ENCODE data around the gene RARRES2. TPM values are rescaled to one million over a fixed set of nuclear protein-coding genes. Genes with fewer than 3 reads are reported as not detected.

The RARRES2 gene
- total RNA-seq, 1 experiment from 2014 or later: 60.9 TPM

DNA sequence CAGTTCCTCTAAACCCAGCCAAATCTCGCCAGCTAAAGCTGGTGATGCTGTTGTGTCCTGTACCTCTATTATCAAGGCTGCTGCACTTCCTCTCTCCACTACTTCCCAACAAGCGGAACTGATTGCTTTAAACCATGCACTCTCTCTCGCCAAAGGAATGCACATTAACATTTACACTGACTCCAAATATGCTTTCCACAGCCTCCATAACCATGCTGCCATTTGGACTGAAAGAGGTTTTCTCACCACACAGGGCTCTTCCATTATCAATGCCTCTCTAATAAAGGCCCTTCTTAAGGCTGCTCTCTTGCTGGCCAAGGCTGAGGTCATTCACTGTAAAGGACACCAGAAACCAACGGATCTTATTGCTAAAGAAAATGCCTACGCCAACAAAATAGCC is 29.7 kb downstream of the RARRES2 start:
- Histone ChIP-seq H3K4ac (ENCODE audit: low read depth, low read length) (no peak overlapping the region), H4K8ac (replicated peaks; ENCODE audit: insufficient read length, low read depth, low read length) (no peak overlapping the region), H2BK20ac (ENCODE audit: low read depth, low read length, poor library complexity, severe bottlenecking) (no peak overlapping the region), H3K27me3 (ENCODE audit: insufficient read depth, low read length) (peaks cover 12% of the 10 kb centered on the region; the same call in 1 of the 2 replicates), H2BK12ac (ENCODE audit: insufficient read length, low read depth, low read length) (no peak overlapping the region), H2AK5ac (ENCODE audit: insufficient read length, low read length) (no peak overlapping the region), H2BK120ac (ENCODE audit: low read depth, low read length, poor library complexity, severe bottlenecking) (no peak overlapping the region), H3K4me2 (ENCODE audit: insufficient read depth, insufficient read length, low read length) (no peak overlapping the region), H2AFZ (ENCODE audit: low read length) (no peak overlapping the region), H4K91ac (ENCODE audit: insufficient read length, low read depth, low read length) (no peak overlapping the region), H2BK5ac (ENCODE audit: insufficient read length, low read length) (no peak overlapping the region), H2BK15ac (ENCODE audit: low read depth, low read length) (no peak overlapping the region), H3K23ac (ENCODE audit: insufficient read length, low read depth, low read length) (no peak overlapping the region), H3K14ac (ENCODE audit: insufficient read depth, low read length) (no peak overlapping the region), H3K9ac (ENCODE audit: extremely low read depth, insufficient read length, low read length) (no peak overlapping the region), H3K4me1 (ENCODE audit: insufficient read depth, low read length) (peaks cover 12% of the 10 kb centered on the region; the same call in 1 of the 2 replicates), H3K9me3 (ENCODE audit: control insufficient read depth, low read depth, low read length) (no peaks in the 10 kb centered on the region), H3K79me1 (ENCODE audit: insufficient read depth, low read depth, low read length, poor library complexity, severe bottlenecking) (no peaks in the 10 kb centered on the region), H3K27ac (ENCODE audit: insufficient read length, low read depth, low read length) (no peak overlapping the region), H4K5ac (ENCODE audit: insufficient read length, low read depth, low read length) (no peak overlapping the region), H3K56ac (ENCODE audit: insufficient read length, low read depth, low read length) (no peak overlapping the region), H4K20me1 (ENCODE audit: control insufficient read depth, insufficient read depth, insufficient read length) (no peaks in the 10 kb centered on the region), H3K79me2 (ENCODE audit: insufficient read depth, low read length) (no peaks in the 10 kb centered on the region), H3K18ac (ENCODE audit: insufficient read length, low read depth, low read length) (no peak overlapping the region), H3T11ph (ENCODE audit: low read length) (no peak overlapping the region), H3K23me2 (ENCODE audit: insufficient read length, low read depth, low read length, poor library complexity, severe bottlenecking) (no peaks in the 10 kb centered on the region)
- TF ChIP-seq, protein P1, sequence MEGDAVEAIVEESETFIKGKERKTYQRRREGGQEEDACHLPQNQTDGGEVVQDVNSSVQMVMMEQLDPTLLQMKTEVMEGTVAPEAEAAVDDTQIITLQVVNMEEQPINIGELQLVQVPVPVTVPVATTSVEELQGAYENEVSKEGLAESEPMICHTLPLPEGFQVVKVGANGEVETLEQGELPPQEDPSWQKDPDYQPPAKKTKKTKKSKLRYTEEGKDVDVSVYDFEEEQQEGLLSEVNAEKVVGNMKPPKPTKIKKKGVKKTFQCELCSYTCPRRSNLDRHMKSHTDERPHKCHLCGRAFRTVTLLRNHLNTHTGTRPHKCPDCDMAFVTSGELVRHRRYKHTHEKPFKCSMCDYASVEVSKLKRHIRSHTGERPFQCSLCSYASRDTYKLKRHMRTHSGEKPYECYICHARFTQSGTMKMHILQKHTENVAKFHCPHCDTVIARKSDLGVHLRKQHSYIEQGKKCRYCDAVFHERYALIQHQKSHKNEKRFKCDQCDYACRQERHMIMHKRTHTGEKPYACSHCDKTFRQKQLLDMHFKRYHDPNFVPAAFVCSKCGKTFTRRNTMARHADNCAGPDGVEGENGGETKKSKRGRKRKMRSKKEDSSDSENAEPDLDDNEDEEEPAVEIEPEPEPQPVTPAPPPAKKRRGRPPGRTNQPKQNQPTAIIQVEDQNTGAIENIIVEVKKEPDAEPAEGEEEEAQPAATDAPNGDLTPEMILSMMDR (conservative IDR thresholded peaks at IDR 0.05): no peak
- DNase-seq: peak; percentile 9
- Mint-ChIP-seq H3K4me1 (peaks cover 17 to 22% of the 10 kb centered on the region in 2 experiments), H3K27me3 (ENCODE audit: low read depth) (peaks cover 18% of the 10 kb centered on the region), H3K36me3 (ENCODE audit: insufficient read depth in 1 of 3, low read depth in 3 of 3) (peaks cover 0 to 14% (median 14%) of the 10 kb centered on the region in 3 experiments; a peak in 5 of 7 replicates), H3K4me3 (no peak overlapping the region), H3K9me3 (peaks cover 18 to 19% of the 10 kb centered on the region in 2 experiments), H3K27ac (no peak overlapping the region)
- no CpG with 5 or more reads among the region's 5 CpGs for WGBS (ENCODE audit: extremely low coverage, insufficient read length, low lambda C conversion rate)
